ENCODE measurements around the gene CDR2. TPM values are rescaled to one million over a fixed set of nuclear protein-coding genes. Genes with fewer than 3 reads are reported as not detected.

CDR2 gene
- total and polyA plus RNA-seq, 2 of the 13 experiments (the other 11 are each of a cell fraction or from before 2014, with no cell fraction given): 59.0 to 78.9 TPM

GRCh38 chr16:22375117-22375962 lies 921 bp upstream of the CDR2 start (continued):
- TF ChIP-seq, protein P1, sequence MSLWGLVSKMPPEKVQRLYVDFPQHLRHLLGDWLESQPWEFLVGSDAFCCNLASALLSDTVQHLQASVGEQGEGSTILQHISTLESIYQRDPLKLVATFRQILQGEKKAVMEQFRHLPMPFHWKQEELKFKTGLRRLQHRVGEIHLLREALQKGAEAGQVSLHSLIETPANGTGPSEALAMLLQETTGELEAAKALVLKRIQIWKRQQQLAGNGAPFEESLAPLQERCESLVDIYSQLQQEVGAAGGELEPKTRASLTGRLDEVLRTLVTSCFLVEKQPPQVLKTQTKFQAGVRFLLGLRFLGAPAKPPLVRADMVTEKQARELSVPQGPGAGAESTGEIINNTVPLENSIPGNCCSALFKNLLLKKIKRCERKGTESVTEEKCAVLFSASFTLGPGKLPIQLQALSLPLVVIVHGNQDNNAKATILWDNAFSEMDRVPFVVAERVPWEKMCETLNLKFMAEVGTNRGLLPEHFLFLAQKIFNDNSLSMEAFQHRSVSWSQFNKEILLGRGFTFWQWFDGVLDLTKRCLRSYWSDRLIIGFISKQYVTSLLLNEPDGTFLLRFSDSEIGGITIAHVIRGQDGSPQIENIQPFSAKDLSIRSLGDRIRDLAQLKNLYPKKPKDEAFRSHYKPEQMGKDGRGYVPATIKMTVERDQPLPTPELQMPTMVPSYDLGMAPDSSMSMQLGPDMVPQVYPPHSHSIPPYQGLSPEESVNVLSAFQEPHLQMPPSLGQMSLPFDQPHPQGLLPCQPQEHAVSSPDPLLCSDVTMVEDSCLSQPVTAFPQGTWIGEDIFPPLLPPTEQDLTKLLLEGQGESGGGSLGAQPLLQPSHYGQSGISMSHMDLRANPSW (CRISPR knock-in tag; IDR thresholded peaks at IDR 0.05; ENCODE audit: borderline replicate concordance): peak; percentile 70; the same call in 1 of the 2 replicates
- TF ChIP-seq NR2C2 (CRISPR knock-in tag; IDR thresholded peaks at IDR 0.05; ENCODE audit: borderline replicate concordance): no peak; the same call in 1 of the 2 replicates
- TF ChIP-seq ZSCAN22 (CRISPR knock-in tag; IDR thresholded peaks at IDR 0.05): 0 out of 2 replicates have a peak, but pooled peaks have one; percentile 63
- no peak for TF ChIP-seq ZNF549 (CRISPR knock-in tag; IDR thresholded peaks at IDR 0.05)
- no peak; the same call in 1 of the 2 replicates for TF ChIP-seq ZNF576 (CRISPR knock-in tag; IDR thresholded peaks at IDR 0.05)
- peak; percentile 59; the same call in 1 of the 2 replicates for TF ChIP-seq ZNF383 (CRISPR knock-in tag; IDR thresholded peaks at IDR 0.05; ENCODE audit: borderline replicate concordance)
- TF ChIP-seq, protein P2, sequence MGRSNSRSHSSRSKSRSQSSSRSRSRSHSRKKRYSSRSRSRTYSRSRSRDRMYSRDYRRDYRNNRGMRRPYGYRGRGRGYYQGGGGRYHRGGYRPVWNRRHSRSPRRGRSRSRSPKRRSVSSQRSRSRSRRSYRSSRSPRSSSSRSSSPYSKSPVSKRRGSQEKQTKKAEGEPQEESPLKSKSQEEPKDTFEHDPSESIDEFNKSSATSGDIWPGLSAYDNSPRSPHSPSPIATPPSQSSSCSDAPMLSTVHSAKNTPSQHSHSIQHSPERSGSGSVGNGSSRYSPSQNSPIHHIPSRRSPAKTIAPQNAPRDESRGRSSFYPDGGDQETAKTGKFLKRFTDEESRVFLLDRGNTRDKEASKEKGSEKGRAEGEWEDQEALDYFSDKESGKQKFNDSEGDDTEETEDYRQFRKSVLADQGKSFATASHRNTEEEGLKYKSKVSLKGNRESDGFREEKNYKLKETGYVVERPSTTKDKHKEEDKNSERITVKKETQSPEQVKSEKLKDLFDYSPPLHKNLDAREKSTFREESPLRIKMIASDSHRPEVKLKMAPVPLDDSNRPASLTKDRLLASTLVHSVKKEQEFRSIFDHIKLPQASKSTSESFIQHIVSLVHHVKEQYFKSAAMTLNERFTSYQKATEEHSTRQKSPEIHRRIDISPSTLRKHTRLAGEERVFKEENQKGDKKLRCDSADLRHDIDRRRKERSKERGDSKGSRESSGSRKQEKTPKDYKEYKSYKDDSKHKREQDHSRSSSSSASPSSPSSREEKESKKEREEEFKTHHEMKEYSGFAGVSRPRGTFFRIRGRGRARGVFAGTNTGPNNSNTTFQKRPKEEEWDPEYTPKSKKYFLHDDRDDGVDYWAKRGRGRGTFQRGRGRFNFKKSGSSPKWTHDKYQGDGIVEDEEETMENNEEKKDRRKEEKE (IDR thresholded peaks at IDR 0.05): no peak
- TF ChIP-seq ZNF207 (IDR thresholded peaks at IDR 0.05; ENCODE audit: borderline replicate concordance): no peak
- TF ChIP-seq MAX (IDR thresholded peaks at IDR 0.05): peak; percentile 57; the same call in 1 of the 2 replicates
- no peak; the same call in 1 of the 2 replicates for TF ChIP-seq KDM2A (CRISPR knock-in tag; IDR thresholded peaks at IDR 0.05; ENCODE audit: borderline replicate concordance, low read depth)
- TF ChIP-seq TCF12 (IDR thresholded peaks at IDR 0.05): no peak
- TF ChIP-seq TCF12 (CRISPR knock-in tag; IDR thresholded peaks at IDR 0.05): peak; percentile 22; the same call in 1 of the 2 replicates
- TF ChIP-seq SOX6 (IDR thresholded peaks at IDR 0.05): no peak
- peak; percentile 50; the same call in 1 of the 2 replicates for TF ChIP-seq SOX6 (CRISPR knock-in tag; IDR thresholded peaks at IDR 0.05)
- TF ChIP-seq ZNF501 (CRISPR knock-in tag; IDR thresholded peaks at IDR 0.05): peak; percentile 46
- no peak for TF ChIP-seq JUN (CRISPR knock-in tag; IDR thresholded peaks at IDR 0.05)
- TF ChIP-seq NR2F1 (CRISPR knock-in tag; IDR thresholded peaks at IDR 0.05): peak in 1 of 2 experiments; percentile 18; a peak in 1 of 4 replicates
- TF ChIP-seq THAP11 (CRISPR knock-in tag; IDR thresholded peaks at IDR 0.05): no peak
- TF ChIP-seq SP1 (IDR thresholded peaks at IDR 0.05): no peak
- TF ChIP-seq SP1 (CRISPR knock-in tag; IDR thresholded peaks at IDR 0.05): no peak
- TF ChIP-seq ETV5 (CRISPR knock-in tag; IDR thresholded peaks at IDR 0.05; ENCODE audit: borderline replicate concordance): no peak
- no peak for TF ChIP-seq RXRB (CRISPR knock-in tag; IDR thresholded peaks at IDR 0.05; ENCODE audit: borderline replicate concordance)
- TF ChIP-seq SRF (IDR thresholded peaks at IDR 0.05; ENCODE audit: low read depth, low read length): no peak

All from HepG2 (cell line).